ENCODE results near the gene VSNL1.

VSNL1 gene

DNA sequence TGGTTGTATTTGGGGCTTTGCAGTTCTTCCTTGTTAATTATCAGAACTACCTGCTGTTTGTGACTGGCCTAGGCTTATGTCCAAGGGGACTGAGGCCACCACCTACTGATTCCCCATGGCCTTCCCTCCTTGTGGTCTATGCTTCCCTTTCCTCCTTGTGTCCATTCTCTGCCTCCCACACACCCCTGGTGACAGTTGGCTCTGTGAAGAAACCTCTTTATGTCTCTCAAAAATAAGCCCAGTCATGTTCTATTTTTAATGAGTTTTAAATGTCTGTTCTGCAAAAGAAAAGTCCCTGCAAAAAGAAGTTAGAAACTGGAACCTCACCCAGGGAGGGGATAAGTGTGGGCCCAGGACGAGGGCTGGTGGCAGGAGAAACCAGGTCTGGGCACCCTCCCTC, 108.1 kb downstream of the VSNL1 start:
- no peak for DNase-seq

- no peak for DNase-seq
Observed at GRCh38 chr2:17649026-17649425, 108.5 kb downstream of the VSNL1 start.

GRCh38 chr2:17652681-17653394, 112.3 kb downstream of the VSNL1 start:
- no peak for DNase-seq

- no peak for DNase-seq
Observed at GRCh38 chr2:17657759-17658158, 117.3 kb downstream of the VSNL1 start.

DNA sequence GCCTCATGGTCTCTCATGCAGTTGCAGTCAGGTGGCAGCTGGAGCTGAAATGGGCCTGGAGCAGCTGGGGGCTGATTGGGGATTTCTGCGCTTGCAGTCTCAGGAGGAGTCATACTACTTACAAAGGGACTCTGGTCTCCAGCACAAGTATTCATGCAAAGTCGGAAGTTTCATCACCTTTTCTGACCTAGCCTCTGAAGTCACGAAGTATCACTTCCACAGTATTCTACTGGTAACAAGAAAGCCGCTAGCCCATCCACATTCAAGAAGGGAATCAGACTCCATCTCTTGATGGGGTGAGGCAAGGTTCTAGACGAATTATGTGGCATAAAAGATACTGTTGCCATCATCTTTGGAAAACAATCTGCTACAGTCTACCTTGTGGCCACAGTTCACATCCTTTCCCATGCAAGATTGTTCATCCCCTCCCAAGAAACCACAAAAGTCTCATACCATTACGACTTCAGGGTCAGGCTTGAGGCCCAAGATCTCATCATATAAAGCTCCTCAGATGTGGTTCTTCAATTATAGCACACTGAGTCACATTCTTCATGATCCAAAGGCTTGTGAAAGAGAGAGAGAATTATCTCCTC, 117.9 kb downstream of the VSNL1 start:
- DNase-seq: peak; percentile 69

DNA sequence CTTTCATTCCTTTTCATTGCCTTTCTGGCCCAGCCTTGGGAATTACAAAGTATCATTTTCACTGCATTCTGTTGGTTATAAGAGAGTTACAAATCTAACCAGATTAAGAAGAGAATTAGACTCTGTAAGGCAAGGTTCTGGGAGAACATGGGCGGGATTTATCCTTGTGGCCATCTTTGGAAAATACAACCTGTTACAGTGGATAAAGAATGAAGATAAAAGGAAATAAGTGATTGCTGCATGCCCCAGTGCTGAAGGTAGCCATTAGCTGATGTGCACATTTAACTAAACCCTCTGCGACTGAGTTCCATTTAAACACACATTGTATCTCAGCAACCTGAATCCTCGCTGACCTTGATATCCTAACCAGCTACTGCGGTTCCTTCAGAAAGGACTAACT, 119.7 kb downstream of the VSNL1 start:
- no peak for DNase-seq

- no peak for DNase-seq
Observed at GRCh38 chr2:17661460-17661859, 121.0 kb downstream of the VSNL1 start.

DNA sequence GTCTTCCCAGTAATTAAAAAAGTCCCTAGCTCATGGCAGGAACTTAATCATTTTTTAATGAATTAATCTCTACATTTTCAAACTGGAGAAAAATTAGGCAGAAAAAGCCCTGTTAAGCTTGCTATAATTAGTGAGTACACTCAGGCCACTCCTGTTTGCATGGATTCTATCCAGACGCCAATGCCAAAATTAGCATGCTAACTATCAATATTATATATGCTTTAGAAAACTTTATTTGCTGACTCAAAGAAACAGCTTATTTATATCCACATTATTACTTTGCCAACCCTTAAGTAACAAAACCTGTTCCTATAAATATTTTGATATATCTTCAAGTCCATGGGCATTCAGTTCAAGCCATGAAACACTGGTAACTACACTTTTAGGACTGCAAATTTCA, 122.2 kb downstream of the VSNL1 start:
- no peak for DNase-seq

GRCh38 chr2:17664534-17664933, 124.0 kb downstream of the VSNL1 start:
- no peak for DNase-seq

GRCh38 chr2:17667898-17668297, 127.4 kb downstream of the VSNL1 start:
- no peak for DNase-seq

- peak; percentile 64 for DNase-seq
Observed at GRCh38 chr2:17672583-17673317, 132.3 kb downstream of the VSNL1 start.

GRCh38 chr2:17674817-17675216, 134.3 kb downstream of the VSNL1 start:
- no peak for DNase-seq

DNA sequence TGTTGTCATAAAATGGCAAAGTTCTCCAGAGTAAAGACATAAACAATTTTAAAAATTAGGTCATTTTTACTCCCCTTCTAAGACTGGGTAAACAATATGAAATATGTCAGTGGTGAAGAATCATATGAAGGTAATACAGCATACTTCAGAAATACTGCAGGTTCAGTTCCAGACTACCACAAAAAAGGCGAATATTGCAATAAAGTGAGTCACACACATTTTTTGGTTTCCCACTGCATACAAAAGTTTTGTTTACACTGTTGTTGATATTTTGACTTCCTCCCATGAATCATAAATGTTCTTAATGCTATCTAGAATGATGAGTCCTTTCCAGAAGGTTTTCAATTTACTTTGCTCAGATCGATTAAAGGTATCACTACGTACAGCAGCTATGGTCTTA, 139.6 kb downstream of the VSNL1 start:
- DNase-seq: no peak

DNA sequence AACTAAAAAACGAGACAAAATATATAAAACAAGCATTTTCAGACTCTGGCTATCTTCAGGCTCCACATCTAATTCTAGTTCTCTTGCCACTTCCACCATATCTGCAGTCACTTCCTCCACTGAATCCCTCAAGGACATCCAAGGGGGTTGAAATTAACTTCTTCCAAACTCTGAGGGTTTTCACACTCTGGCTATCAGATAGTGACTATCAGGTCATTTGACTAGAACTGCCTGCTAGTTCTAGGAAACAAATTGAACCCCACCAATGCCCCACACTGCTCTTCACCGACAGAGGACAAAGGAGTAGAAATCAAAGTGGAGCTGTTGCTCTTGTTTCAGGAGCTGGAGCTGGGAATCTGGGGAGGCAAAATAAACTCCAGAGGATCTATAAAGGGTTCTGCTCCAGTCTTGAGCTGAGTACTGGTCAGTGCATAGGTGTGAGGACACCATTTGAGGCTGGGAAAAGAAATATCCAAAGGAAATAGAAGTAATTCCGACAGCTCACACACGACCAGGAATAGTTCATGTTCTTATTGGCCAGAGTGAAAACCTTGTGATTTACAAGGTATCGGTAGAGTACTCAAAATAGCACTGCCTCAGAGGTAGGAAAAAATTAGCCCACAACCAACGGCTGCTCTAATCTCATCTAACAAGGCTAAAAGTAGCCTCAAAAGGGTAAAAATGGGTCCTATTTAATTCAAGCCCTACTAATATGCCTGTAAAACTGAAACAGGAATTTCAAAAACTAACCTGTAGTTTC, 141.8 kb downstream of the VSNL1 start:
- DNase-seq: no peak

DNA sequence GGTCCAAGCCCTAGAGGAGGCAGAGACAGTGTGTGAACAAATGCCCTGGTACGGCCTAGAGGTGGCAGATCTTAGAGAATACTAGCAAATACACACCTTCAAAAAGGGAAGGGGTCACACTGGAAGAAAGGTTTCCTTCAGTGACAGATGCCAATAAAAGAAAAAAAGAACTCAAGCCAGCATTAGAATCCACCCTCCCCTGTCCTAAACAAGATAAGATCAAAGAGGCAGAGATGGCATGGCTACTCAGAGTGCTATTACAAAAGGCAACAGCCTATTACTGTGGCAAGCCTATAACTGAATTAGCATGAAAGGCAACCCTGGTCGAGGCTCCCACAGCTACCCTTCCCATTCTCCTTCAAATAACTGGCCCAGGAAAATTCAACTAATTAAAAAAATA, 143.5 kb downstream of the VSNL1 start:
- no peak for DNase-seq

- DNase-seq: no peak
Observed at GRCh38 chr2:17688600-17688999, 148.1 kb downstream of the VSNL1 start.

- no peak for DNase-seq
Observed at GRCh38 chr2:17689010-17689409, 148.5 kb downstream of the VSNL1 start.

DNA sequence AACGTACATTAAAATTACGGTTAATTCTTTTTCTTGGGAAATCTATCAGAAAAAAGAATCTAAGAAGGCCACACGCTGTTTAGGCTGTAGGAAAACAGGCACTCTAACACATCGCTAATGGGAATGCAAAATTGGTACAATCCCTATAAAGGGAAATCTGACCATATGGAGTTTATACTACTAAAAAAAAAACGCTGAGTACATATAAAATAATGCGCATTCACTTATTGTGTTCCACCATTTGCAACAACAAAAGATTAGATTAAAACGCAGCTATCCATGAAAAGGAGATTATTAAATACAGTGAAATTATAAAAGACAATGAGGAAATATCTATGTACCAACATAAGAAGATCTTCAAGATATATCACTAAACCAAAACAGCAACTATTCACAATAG, 150.3 kb downstream of the VSNL1 start:
- no peak for DNase-seq

Measured in activated CD4-positive, alpha-beta T cell treated with anti-CD3 and anti-CD28 coated beads, Interleukin-10, Interleukin-2, amounts not matched to agents 100 ng/mL and 50 ng/mL, durations not matched to agents 16 hours and 8 hours (primary cell).